Loucy (cell line): Measurements from ENCODE around the gene BAAT.

Experiments
- H2AFZ ChIP-seq: fragments of 200-600 bp; sonication (generic); 2 replicates; pipeline ENCODE4 v1.6.0; 2016; ENCODE audit warnings: antibody characterized with exemption, mild to moderate bottlenecking, low read length, moderate library complexity
- H3F3A ChIP-seq: fragments of 200-600 bp; 2 replicates; pipeline ENCODE4 v1.6.0; 2016; ENCODE audit warnings: antibody characterized with exemption, low read depth, mild to moderate bottlenecking
- H3K27me3 ChIP-seq: fragments of 200-600 bp; sonication (generic); 2 replicates; pipeline ENCODE4 v1.6.1; 2014; ENCODE audit warnings: low read length, mild to moderate bottlenecking; ENCODE audit not compliant: insufficient read depth, poor library complexity, severe bottlenecking
- H3K36me3 ChIP-seq: fragments of 200-600 bp; sonication (generic); 2 replicates; pipeline ENCODE4 v1.6.1; 2016; ENCODE audit warnings: low read length; ENCODE audit not compliant: insufficient read depth
- H3K4me1 ChIP-seq: fragments of 200-600 bp; sonication (generic); 2 replicates; pipeline ENCODE4 v1.5.1; 2014; ENCODE audit warnings: low read length, mild to moderate bottlenecking; ENCODE audit not compliant: insufficient read depth, poor library complexity, severe bottlenecking
- H3K4me2 ChIP-seq: fragments of 200-600 bp; sonication (generic); 2 replicates; pipeline ENCODE4 v1.6.0; 2014; ENCODE audit warnings: antibody characterized with exemption, low read length, low read depth, mild to moderate bottlenecking; ENCODE audit not compliant: poor library complexity, severe bottlenecking
- H3K4me3 ChIP-seq: fragments of 200-600 bp; sonication (generic); 2 replicates; pipeline ENCODE4 v1.5.1; 2014; ENCODE audit warnings: low read length, mild to moderate bottlenecking, mixed read lengths; ENCODE audit not compliant: poor library complexity, severe bottlenecking
- H3K79me2 ChIP-seq: fragments of 200-600 bp; sonication (generic); 2 replicates; pipeline ENCODE4 v1.6.1; 2014; ENCODE audit warnings: low read length; ENCODE audit not compliant: insufficient read depth
- H3K9ac ChIP-seq: fragments of 200-600 bp; sonication (generic); 2 replicates; pipeline ENCODE4 v1.6.0; 2014; ENCODE audit warnings: mild to moderate bottlenecking, low read depth, low read length, moderate library complexity; ENCODE audit not compliant: poor library complexity, severe bottlenecking
- H3K9me2 ChIP-seq: fragments of 200-600 bp; sonication (generic); replicated peaks from 2 replicates; pipeline ENCODE4 v1.6.1; 2016; ENCODE audit warnings: low read depth, low read length, mixed read lengths
- H3K9me3 ChIP-seq: fragments of 200-600 bp; sonication (generic); 2 replicates; pipeline ENCODE4 v1.6.1; 2014; ENCODE audit warnings: mild to moderate bottlenecking, antibody characterized with exemption, low read length, low read depth; ENCODE audit not compliant: insufficient read depth
- H4K20me1 ChIP-seq: fragments of 200-600 bp; sonication (generic); 2 replicates; pipeline ENCODE4 v1.6.0; 2014; ENCODE audit warnings: antibody characterized with exemption, low read length, mild to moderate bottlenecking; ENCODE audit not compliant: insufficient read depth, poor library complexity, severe bottlenecking
- EZH2phosphoT487 ChIP-seq: fragments of 200-600 bp; IDR thresholded peaks from 2 replicates; pipeline ENCODE4 v1.6.1; 2018; ENCODE audit warnings: antibody characterized with exemption, mild to moderate bottlenecking, moderate library complexity, borderline replicate concordance
- TF ChIP-seq, protein P1 (sequence below): fragments of 200-600 bp; sonication (generic); conservative IDR thresholded peaks from 2 replicates; pipeline ENCODE4 v1.5.1; 2014; ENCODE audit warnings: mild to moderate bottlenecking, antibody characterized with exemption, low read length

The BAAT gene

DNA sequence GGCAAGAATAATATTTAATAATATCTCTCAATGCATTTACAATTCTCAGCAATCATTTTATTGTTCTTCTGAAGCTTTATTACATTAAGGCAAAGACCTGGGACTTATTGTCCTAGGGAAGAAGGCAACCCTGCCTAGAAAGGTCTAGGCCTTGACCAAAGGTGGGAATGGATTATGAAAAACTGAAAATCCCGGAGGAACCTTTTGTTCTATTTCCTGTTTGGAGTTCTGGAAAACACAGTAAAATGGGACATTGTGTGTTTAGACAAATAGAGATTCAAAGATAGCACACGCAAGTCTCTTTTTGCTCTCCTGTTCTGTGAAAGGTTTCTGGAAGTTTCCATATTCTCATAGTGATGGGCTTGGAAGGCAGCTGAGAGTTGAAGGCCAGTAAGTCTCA is 31.1 kb downstream of the BAAT start:
- H3K36me3 ChIP-seq = no peaks in the 10 kb centered on the region
- no peak overlapping the region for H3K9ac ChIP-seq
- no peaks in the 10 kb centered on the region for H4K20me1 ChIP-seq
- H3K4me3 ChIP-seq = no peak overlapping the region
- H3K4me2 ChIP-seq = no peak overlapping the region
- no peaks in the 10 kb centered on the region for H3F3A ChIP-seq
- H3K27me3 ChIP-seq = no peaks in the 10 kb centered on the region
- H3K4me1 ChIP-seq = no peaks in the 10 kb centered on the region
- TF ChIP-seq EZH2phosphoT487 = no peak
- TF ChIP-seq, protein P1, sequence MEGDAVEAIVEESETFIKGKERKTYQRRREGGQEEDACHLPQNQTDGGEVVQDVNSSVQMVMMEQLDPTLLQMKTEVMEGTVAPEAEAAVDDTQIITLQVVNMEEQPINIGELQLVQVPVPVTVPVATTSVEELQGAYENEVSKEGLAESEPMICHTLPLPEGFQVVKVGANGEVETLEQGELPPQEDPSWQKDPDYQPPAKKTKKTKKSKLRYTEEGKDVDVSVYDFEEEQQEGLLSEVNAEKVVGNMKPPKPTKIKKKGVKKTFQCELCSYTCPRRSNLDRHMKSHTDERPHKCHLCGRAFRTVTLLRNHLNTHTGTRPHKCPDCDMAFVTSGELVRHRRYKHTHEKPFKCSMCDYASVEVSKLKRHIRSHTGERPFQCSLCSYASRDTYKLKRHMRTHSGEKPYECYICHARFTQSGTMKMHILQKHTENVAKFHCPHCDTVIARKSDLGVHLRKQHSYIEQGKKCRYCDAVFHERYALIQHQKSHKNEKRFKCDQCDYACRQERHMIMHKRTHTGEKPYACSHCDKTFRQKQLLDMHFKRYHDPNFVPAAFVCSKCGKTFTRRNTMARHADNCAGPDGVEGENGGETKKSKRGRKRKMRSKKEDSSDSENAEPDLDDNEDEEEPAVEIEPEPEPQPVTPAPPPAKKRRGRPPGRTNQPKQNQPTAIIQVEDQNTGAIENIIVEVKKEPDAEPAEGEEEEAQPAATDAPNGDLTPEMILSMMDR = no peak
- H3K79me2 ChIP-seq = no peaks in the 10 kb centered on the region
- H2AFZ ChIP-seq = no peak overlapping the region
- H3K9me3 ChIP-seq = no peaks in the 10 kb centered on the region
- H3K9me2 ChIP-seq = no peaks in the 10 kb centered on the region

DNA sequence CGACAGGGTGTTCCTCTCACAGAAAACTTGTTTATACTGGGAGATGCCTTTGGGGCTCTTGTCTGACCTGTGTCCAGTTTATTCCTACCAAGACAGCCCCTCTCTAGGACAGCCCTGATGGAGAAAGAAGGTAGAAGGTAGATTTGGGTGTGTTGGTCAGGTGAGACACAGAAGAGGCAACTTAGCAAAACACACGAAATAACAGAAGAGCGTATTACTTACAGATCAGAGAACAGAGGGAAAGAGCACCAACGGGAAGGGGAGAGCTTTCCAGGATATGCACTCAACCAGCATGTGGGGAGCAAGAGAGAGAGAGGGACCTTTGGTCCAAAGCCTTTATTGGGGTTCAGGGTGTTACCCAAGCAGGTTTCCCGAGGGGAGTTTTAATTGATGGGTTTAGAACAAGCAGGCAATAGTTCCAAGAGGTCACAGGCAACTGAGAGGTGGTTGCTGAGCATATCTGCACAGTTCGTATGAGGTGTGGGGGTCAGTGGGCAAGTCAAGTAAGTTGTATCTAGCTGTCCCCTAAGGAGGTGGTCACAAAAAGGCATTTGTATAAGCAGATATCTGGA is 31.8 kb downstream of the BAAT start:
- Histone ChIP-seq H3K4me2 (no peak overlapping the region), H3K9ac (no peak overlapping the region), H3K36me3 (no peaks in the 10 kb centered on the region), H3K9me3 (no peaks in the 10 kb centered on the region), H3K27me3 (no peaks in the 10 kb centered on the region), H3F3A (no peaks in the 10 kb centered on the region), H3K79me2 (no peaks in the 10 kb centered on the region), H2AFZ (no peak overlapping the region), H3K9me2 (no peaks in the 10 kb centered on the region), H4K20me1 (no peaks in the 10 kb centered on the region), H3K4me3 (no peak overlapping the region), H3K4me1 (no peaks in the 10 kb centered on the region)
- TF ChIP-seq, protein P1 = no peak
- no peak for TF ChIP-seq EZH2phosphoT487

DNA sequence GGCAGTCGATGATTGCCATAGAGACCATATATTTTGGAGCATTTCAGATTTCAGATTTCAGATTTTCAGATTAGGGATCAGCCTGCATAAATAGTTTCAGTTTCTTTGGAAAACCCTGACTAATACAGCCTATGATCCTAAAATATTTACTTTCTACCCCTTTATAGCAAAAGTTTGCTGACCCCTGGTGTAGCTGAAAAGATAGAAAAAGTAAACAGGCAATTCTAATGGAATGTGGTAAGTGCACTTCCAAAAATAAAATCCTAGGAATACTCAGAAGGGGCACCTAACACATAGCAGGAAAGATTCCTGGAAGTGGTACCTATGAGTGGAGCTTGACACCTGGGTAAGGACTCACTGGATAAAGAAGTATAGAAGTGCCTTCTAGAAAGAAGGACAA is 34.5 kb downstream of the BAAT start:
- Histone ChIP-seq H2AFZ (no peak overlapping the region), H3K4me2 (no peak overlapping the region), H3K36me3 (no peaks in the 10 kb centered on the region), H3K9ac (no peak overlapping the region), H3F3A (no peaks in the 10 kb centered on the region), H3K27me3 (no peaks in the 10 kb centered on the region), H3K9me2 (no peaks in the 10 kb centered on the region), H3K9me3 (no peaks in the 10 kb centered on the region), H3K4me1 (no peaks in the 10 kb centered on the region), H3K79me2 (no peaks in the 10 kb centered on the region), H3K4me3 (no peak overlapping the region), H4K20me1 (no peaks in the 10 kb centered on the region)
- no peak for TF ChIP-seq EZH2phosphoT487
- TF ChIP-seq, protein P1 = no peak
